ENCODE data around the gene PCSK6.

The PCSK6 gene

DNA sequence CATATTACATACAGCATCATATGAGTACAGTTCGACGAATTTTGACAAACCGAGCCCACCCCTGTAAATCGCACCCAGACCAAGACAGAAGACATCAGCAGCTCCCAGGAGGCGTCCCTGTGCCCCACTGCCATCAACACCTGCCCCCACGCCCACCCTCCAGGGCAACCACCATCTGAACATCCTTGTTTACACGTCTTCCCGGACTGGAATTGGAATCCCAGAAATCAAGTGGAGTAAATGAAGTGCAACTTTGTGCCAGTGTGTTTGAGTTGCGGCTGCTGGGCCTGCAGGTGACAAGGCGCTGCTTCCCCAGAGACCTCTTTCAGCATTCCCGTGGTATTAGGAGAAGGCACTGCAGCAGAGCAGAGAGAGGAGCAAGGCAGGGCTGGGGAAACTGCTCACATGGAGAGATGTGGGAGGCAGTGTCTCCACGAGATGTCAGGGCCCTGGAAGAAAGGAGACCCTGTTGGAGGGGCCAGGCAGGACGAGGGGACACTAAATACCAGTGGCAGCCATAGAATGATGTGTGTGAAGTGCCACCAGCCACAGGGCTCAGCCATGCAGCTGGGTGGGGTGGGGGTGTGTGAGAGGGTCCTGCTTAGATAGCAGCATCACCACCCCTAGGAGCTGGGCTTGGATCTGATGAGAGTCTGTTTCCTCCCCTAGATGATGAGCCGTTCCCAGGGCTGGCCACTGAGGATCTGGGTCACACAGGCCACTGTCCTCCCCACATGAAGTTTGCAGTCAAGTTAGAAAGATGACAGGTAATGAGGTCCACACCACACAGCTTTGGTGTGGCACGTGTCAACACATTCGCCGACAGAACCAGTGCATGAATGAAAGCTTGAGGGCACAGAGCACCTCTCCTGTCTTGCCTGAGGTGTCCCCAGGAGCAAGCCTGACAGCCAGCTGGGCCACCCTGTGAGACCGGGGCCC lies 33.4 kb upstream of the PCSK6 start:
- TF ChIP-seq, protein P1, sequence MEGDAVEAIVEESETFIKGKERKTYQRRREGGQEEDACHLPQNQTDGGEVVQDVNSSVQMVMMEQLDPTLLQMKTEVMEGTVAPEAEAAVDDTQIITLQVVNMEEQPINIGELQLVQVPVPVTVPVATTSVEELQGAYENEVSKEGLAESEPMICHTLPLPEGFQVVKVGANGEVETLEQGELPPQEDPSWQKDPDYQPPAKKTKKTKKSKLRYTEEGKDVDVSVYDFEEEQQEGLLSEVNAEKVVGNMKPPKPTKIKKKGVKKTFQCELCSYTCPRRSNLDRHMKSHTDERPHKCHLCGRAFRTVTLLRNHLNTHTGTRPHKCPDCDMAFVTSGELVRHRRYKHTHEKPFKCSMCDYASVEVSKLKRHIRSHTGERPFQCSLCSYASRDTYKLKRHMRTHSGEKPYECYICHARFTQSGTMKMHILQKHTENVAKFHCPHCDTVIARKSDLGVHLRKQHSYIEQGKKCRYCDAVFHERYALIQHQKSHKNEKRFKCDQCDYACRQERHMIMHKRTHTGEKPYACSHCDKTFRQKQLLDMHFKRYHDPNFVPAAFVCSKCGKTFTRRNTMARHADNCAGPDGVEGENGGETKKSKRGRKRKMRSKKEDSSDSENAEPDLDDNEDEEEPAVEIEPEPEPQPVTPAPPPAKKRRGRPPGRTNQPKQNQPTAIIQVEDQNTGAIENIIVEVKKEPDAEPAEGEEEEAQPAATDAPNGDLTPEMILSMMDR (IDR thresholded peaks at IDR 0.05), result no peak
- Histone ChIP-seq H3K27ac (no peak overlapping the region), H3K4me3 (no peak overlapping the region)
- no peak for DNase-seq (ENCODE audit: low spot score)

DNA sequence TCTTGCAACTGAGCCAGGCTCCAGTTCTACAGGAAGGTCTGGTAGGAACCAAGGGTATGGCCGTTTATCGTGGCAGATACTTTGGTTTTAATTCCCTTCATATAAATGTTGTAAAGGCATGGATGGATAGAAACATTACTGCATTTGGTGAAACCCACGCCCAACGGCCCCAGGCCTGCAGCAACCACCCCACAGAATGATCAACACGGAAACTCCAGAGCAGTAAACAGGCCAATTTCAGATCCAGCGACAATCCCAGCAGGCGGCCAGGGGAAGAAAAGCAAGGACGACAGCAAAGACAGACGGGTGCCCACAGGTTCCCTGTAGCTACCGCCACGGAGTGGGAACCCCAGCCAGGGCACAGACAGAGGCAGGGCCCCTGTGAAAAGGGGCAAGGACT lies 32.6 kb upstream of the PCSK6 start:
- Histone ChIP-seq H3K4me3 (no peak overlapping the region), H3K27ac (no peak overlapping the region)
- DNase-seq (ENCODE audit: low spot score), result no peak
- TF ChIP-seq, protein P1 (IDR thresholded peaks at IDR 0.05), result no peak

DNA sequence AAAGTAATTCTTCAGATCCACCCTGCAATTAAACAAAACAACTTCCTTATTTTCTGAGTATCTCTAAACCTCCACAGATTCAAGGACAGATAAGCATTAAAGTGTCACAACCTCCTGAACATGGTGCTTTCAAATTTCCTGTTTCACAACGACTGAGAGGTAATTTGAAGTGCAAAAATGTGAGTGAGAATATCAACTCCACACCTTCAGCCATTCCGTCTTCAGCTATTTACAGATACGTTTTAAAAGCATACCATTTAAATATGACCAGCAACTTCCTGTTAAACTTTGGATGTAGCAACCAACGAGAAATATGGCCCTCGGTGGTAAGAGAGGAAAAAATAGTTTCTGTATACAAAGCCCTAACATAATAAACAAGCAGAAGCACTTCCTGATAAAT lies 32.1 kb upstream of the PCSK6 start:
- TF ChIP-seq, protein P1 (IDR thresholded peaks at IDR 0.05), result no peak
- Histone ChIP-seq H3K4me3 (no peak overlapping the region), H3K27ac (no peak overlapping the region)
- no peak for DNase-seq (ENCODE audit: low spot score)

DNA sequence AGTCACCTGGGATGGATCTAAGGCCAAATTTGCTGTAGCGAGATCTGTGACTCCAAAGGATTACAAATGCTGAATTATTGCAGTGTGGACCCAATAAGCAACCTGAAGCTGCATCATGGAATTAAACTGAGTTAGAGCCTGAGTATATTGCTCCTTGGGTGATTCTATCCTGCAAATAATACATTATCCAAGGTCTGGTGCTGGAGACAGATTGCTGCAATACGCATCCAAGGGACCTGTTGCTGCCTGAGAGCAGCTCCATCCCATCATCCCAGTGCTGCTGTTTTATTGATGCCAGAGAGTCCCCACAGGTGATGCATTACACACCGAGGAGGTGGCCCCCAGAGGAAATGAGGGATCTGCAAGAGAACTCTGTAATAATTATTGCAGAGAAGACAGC lies 31.6 kb upstream of the PCSK6 start:
- TF ChIP-seq, protein P1 (IDR thresholded peaks at IDR 0.05), result no peak
- DNase-seq (ENCODE audit: low spot score), result no peak
- Histone ChIP-seq H3K27ac (no peak overlapping the region), H3K4me3 (no peak overlapping the region)

DNA sequence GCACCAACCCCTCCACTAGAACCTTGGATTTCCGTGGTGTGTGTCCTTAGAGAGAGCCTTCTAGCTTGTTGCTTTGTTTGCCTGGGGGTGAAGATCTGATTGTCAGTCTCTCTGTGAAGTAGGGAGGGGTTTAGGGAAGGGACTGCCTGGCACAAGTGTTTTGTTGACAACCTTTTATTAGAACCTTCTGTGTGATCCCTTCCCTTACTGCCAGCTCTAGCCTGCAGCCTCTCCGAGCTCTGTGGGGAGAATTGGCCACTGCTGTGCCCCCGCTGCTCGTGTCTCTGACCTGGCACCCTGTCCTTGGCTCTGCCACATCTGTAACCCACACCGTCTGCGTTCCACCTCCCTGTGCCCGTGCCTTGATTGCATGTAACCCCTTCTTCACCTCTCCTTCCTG lies 30.9 kb upstream of the PCSK6 start:
- Histone ChIP-seq H3K4me3 (no peak overlapping the region), H3K27ac (no peak overlapping the region)
- DNase-seq (ENCODE audit: low spot score), result no peak
- TF ChIP-seq, protein P1 (IDR thresholded peaks at IDR 0.05), result no peak

DNA sequence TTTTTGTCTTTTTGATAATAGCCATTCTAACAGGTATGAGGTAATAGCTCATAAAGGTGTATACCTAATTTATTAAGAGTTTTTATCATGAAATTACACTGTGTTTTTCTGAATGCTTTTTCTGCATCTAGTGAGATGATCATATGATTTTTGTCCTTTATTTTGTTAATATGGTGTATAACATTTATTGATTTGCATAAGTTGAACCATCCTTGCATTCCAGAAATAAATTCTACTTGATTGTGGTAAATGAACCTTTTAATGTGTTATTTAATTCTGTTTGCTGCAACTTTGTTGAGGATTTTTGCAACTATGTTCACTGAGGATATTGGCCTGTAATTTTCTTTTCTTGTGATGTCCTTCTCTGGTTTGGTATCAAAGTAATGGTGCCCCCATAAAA lies 28.0 kb upstream of the PCSK6 start:
- H3K4me3 ChIP-seq, result no peak overlapping the region
- TF ChIP-seq, protein P1 (IDR thresholded peaks at IDR 0.05), result no peak
- no peak for DNase-seq (ENCODE audit: low spot score)
- no peak overlapping the region for H3K27ac ChIP-seq

DNA sequence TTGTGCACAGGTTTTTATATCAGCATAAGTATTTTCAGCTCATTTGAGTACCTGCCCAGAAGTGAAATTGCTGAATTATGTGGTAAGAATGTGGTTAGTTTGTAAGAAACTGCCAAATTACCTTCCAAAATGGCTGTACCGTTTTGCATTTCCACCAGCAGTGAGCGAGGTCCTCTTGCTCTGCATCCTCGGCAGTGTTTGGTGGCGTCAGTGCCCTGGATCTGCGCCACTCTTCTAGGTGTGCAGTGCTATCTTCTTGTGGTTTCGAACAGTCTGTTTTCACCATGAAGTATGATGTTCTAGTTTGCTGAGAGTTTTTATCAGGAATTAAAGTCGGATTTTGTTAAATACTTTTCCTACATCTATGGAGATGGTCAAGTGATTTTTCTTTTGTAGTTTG lies 24.8 kb upstream of the PCSK6 start:
- H3K27ac ChIP-seq, result no peak overlapping the region
- DNase-seq (ENCODE audit: low spot score), result peak; percentile 19
- H3K4me3 ChIP-seq, result no peak overlapping the region
- TF ChIP-seq, protein P1 (IDR thresholded peaks at IDR 0.05), result no peak

All from coronary artery (tissue), 2 donors.